ENCODE measurements around the gene HAPLN3.

DNA sequence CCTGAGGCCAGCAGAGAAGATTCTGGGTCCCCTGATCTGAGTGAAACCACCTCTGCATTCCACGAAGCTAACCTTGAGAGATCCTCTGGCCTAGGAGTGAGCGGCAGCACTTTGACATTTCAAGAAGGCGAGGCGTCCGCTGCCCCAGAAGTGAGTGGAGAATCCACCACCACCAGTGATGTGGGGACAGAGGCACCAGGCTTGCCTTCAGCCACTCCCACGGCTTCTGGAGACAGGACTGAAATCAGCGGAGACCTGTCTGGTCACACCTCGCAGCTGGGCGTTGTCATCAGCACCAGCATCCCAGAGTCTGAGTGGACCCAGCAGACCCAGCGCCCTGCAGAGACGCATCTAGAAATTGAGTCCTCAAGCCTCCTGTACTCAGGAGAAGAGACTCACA is 36.4 kb downstream of the HAPLN3 start:
- TF ChIP-seq, protein P1, sequence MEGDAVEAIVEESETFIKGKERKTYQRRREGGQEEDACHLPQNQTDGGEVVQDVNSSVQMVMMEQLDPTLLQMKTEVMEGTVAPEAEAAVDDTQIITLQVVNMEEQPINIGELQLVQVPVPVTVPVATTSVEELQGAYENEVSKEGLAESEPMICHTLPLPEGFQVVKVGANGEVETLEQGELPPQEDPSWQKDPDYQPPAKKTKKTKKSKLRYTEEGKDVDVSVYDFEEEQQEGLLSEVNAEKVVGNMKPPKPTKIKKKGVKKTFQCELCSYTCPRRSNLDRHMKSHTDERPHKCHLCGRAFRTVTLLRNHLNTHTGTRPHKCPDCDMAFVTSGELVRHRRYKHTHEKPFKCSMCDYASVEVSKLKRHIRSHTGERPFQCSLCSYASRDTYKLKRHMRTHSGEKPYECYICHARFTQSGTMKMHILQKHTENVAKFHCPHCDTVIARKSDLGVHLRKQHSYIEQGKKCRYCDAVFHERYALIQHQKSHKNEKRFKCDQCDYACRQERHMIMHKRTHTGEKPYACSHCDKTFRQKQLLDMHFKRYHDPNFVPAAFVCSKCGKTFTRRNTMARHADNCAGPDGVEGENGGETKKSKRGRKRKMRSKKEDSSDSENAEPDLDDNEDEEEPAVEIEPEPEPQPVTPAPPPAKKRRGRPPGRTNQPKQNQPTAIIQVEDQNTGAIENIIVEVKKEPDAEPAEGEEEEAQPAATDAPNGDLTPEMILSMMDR (IDR thresholded peaks at IDR 0.05), result no peak
- TF ChIP-seq, protein P2, sequence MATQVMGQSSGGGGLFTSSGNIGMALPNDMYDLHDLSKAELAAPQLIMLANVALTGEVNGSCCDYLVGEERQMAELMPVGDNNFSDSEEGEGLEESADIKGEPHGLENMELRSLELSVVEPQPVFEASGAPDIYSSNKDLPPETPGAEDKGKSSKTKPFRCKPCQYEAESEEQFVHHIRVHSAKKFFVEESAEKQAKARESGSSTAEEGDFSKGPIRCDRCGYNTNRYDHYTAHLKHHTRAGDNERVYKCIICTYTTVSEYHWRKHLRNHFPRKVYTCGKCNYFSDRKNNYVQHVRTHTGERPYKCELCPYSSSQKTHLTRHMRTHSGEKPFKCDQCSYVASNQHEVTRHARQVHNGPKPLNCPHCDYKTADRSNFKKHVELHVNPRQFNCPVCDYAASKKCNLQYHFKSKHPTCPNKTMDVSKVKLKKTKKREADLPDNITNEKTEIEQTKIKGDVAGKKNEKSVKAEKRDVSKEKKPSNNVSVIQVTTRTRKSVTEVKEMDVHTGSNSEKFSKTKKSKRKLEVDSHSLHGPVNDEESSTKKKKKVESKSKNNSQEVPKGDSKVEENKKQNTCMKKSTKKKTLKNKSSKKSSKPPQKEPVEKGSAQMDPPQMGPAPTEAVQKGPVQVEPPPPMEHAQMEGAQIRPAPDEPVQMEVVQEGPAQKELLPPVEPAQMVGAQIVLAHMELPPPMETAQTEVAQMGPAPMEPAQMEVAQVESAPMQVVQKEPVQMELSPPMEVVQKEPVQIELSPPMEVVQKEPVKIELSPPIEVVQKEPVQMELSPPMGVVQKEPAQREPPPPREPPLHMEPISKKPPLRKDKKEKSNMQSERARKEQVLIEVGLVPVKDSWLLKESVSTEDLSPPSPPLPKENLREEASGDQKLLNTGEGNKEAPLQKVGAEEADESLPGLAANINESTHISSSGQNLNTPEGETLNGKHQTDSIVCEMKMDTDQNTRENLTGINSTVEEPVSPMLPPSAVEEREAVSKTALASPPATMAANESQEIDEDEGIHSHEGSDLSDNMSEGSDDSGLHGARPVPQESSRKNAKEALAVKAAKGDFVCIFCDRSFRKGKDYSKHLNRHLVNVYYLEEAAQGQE (IDR thresholded peaks at IDR 0.05; ENCODE audit: insufficient read depth in 1 of 2, low read depth in 2 of 2, low read length in 1 of 2), result no peak
- TF ChIP-seq TCF7L2 (IDR thresholded peaks at IDR 0.05; ENCODE audit: low read depth, low read length), result no peak
